Ishikawa (cell line): ENCODE results near the gene WWOX.

Experiments used
- EP300 ChIP-seq: IDR thresholded peaks from 2 replicates; pipeline ENCODE4 v1.6.1; 2012; ENCODE audit warnings: borderline replicate concordance
- FOXM1 ChIP-seq: IDR thresholded peaks from 2 replicates; pipeline ENCODE4 v1.6.1; 2012; ENCODE audit warnings: low read depth, borderline replicate concordance
- MAX ChIP-seq: IDR thresholded peaks from 2 replicates; pipeline ENCODE4 v1.6.1; 2012
- REST ChIP-seq: IDR thresholded peaks from 2 replicates; pipeline ENCODE4 v1.6.1; 2012; ENCODE audit warnings: low read depth, mild to moderate bottlenecking
- TCF12 ChIP-seq: IDR thresholded peaks from 2 replicates; pipeline ENCODE4 v1.6.1; 2012; ENCODE audit warnings: low read depth

GRCh38 chr16:78100112-78100467, 636 bp downstream of the WWOX start:
- TF ChIP-seq REST = no peak
- no peak for TF ChIP-seq EP300
- TF ChIP-seq MAX = no peak; the same call in 1 of the 2 replicates
- no peak for TF ChIP-seq TCF12
- no peak for TF ChIP-seq FOXM1
